DOHH2 (cell line): Measurements from ENCODE around the gene APOE.

Source experiments
- EZH2phosphoT487 ChIP-seq: fragments of 200-600 bp; sonication (generic); IDR thresholded peaks from 2 replicates; pipeline ENCODE4 v1.6.1; 2017; ENCODE audit warnings: borderline replicate concordance, mild to moderate bottlenecking, antibody characterized with exemption, low read length, moderate library complexity, mixed read lengths
- TF ChIP-seq, protein P1 (sequence below): fragments of 200-600 bp; sonication (generic); IDR thresholded peaks from one replicate; pipeline ENCODE4 v1.5.1; 2014; ENCODE audit warnings: antibody characterized with exemption, mild to moderate bottlenecking, low read depth, low read length; ENCODE audit not compliant: poor library complexity, severe bottlenecking

DNA sequence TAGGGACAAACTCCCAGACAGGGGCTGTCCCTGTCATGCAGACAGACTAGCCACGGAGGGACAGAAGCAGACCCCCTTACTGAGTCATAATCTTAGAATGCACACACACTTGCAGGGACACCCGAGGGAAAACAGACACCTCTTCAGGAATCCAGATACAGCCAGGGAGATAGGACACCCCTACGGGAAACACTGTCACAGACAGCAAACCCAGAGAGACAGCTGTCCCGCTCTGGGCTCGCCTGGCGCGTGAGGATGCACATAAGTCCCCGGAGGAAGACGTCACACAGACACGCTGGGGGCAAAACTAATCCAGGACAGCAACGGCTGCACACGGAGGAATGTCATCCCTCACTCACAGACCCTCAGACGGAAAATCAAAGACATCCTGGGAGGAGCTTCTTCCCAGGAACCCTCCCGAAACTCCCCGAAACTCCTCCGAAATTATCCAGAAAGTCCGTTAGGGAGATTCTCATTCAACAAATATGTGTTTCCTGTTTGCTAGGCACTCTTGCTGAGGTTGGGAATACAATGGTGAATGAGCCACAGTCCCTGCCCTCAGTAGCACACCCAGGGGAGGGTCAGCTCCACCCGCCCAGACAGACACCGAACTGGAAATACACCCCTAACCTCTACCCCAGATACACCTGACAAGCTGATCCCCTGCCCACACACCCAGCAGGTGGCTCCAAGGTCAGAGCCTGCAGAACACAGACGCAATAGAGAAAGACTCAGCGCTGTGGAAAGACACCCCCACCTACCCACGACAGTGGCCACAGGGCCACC lies 29.7 kb upstream of the APOE start:
- TF ChIP-seq, protein P1, sequence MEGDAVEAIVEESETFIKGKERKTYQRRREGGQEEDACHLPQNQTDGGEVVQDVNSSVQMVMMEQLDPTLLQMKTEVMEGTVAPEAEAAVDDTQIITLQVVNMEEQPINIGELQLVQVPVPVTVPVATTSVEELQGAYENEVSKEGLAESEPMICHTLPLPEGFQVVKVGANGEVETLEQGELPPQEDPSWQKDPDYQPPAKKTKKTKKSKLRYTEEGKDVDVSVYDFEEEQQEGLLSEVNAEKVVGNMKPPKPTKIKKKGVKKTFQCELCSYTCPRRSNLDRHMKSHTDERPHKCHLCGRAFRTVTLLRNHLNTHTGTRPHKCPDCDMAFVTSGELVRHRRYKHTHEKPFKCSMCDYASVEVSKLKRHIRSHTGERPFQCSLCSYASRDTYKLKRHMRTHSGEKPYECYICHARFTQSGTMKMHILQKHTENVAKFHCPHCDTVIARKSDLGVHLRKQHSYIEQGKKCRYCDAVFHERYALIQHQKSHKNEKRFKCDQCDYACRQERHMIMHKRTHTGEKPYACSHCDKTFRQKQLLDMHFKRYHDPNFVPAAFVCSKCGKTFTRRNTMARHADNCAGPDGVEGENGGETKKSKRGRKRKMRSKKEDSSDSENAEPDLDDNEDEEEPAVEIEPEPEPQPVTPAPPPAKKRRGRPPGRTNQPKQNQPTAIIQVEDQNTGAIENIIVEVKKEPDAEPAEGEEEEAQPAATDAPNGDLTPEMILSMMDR = no peak
- no peak for TF ChIP-seq EZH2phosphoT487
